ENCODE data around the gene TPTE2. TPM values are rescaled to one million over a fixed set of nuclear protein-coding genes. Genes with fewer than 3 reads are reported as not detected.
A peak's percentile ranks its signal among the peaks of the same experiment; 100 is the strongest.

TPTE2 gene
- total and polyA plus RNA-seq, 4 donors: not detected

DNA sequence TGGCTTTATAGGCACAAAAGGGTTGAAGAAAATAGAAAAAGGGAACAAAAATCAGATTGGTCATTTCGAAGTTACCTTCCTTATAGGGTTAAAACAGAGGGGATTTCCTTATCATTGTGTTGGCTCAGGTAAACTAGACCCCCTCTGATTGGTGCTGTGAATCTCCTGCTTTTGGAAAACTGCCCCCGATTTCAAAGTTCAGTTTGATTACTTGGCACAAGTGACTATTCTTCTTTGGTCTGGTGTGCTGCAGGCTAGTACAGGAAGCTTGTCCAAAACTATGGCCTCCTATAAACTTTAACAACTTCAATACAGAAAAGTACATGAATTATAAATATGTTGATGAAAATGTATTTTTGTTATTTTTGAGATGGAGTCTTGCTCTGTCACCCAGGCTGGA lies 13.9 kb upstream of the TPTE2 start:
- H3K9me3 ChIP-seq (ENCODE audit: control insufficient read depth in 4 of 4, low read length in 3 of 4): peaks cover 0 to 4% (median 0%) of the 10 kb centered on the region in 4 donors
- no peak overlapping the region for H3K27ac ChIP-seq (ENCODE audit: low read depth in 1 of 2, low read length in 2 of 2)
- DNase-seq (ENCODE audit: low spot score): no peak
- no peak overlapping the region for H3K9ac ChIP-seq (ENCODE audit: low read depth in 1 of 2, low read length in 2 of 2)
- no peaks in the 10 kb centered on the region for H3K36me3 ChIP-seq (ENCODE audit: control insufficient read depth in 4 of 4, insufficient read depth in 3 of 4, low read depth in 1 of 4, low read length in 3 of 4)
- H3K4me1 ChIP-seq (ENCODE audit: control insufficient read depth in 4 of 4, insufficient read depth in 4 of 4, low read length in 3 of 4): peaks cover 0 to 3% (median 1%) of the 10 kb centered on the region in 4 donors
- H3K4me3 ChIP-seq (ENCODE audit: low read depth in 1 of 3, low read length in 3 of 3): no peak overlapping the region
- 28% methylated on average over 2 of the region's 2 CpGs for WGBS
- no peak for TF ChIP-seq GABPA (IDR thresholded peaks at IDR 0.05 in 1 of 2, conservative IDR thresholded peaks at IDR 0.05 in 1 of 2)
- no peak for TF ChIP-seq FOXA1 (IDR thresholded peaks at IDR 0.05)
- peak; percentile 14 for TF ChIP-seq YY1 (IDR thresholded peaks at IDR 0.05)
- TF ChIP-seq SP1 (IDR thresholded peaks at IDR 0.05): no peak
- peak; percentile 34 to 62 for TF ChIP-seq HNF4A (conservative IDR thresholded peaks at IDR 0.05)
- no peaks in the 10 kb centered on the region for H3K27me3 ChIP-seq (ENCODE audit: control insufficient read depth in 4 of 4, insufficient read depth in 4 of 4, low read length in 3 of 4)

DNA sequence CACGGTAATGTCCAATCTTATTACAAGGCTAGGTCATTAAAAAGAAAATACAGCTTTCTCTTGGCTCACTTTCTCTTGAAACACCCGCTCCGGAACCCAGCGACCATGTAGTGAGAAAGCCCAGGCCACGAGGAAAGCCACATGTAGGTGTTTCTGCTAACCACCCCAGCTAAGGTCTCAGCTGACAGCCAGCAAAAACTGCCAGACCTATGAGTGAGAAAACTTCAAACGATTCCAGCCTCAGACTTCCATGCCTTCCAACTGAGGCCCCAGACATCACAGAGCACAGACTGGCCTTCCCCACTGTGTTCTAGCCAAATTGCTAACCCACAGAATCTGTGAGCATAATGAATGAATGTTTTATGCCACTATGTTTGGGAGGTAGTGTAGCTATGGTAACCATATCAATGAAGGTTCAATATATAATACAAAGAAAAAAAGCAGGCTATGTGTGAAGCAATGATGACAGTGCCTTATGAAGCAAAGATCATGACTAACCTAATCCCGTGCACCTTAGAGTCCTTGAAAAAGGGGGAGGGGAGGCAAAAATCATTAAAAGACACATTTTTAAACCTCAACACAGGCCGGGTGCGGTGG lies 11.9 kb upstream of the TPTE2 start:
- no peaks in the 10 kb centered on the region for H3K27me3 ChIP-seq (ENCODE audit: control insufficient read depth in 4 of 4, insufficient read depth in 4 of 4, low read length in 3 of 4)
- no peaks in the 10 kb centered on the region for H3K36me3 ChIP-seq (ENCODE audit: control insufficient read depth in 4 of 4, insufficient read depth in 3 of 4, low read depth in 1 of 4, low read length in 3 of 4)
- no peak for TF ChIP-seq RAD21 (IDR thresholded peaks at IDR 0.05)
- no peak for TF ChIP-seq SP1 (IDR thresholded peaks at IDR 0.05)
- TF ChIP-seq, protein P1, sequence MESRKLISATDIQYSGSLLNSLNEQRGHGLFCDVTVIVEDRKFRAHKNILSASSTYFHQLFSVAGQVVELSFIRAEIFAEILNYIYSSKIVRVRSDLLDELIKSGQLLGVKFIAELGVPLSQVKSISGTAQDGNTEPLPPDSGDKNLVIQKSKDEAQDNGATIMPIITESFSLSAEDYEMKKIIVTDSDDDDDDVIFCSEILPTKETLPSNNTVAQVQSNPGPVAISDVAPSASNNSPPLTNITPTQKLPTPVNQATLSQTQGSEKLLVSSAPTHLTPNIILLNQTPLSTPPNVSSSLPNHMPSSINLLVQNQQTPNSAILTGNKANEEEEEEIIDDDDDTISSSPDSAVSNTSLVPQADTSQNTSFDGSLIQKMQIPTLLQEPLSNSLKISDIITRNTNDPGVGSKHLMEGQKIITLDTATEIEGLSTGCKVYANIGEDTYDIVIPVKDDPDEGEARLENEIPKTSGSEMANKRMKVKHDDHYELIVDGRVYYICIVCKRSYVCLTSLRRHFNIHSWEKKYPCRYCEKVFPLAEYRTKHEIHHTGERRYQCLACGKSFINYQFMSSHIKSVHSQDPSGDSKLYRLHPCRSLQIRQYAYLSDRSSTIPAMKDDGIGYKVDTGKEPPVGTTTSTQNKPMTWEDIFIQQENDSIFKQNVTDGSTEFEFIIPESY (IDR thresholded peaks at IDR 0.05): no peak
- no peak for TF ChIP-seq GABPA (IDR thresholded peaks at IDR 0.05 in 1 of 2, conservative IDR thresholded peaks at IDR 0.05 in 1 of 2)
- no peak for TF ChIP-seq EGR1 (IDR thresholded peaks at IDR 0.05; ENCODE audit: low read depth in 2 of 2)
- no peak for TF ChIP-seq FOXA2 (IDR thresholded peaks at IDR 0.05)
- no peak for TF ChIP-seq RXRA (IDR thresholded peaks at IDR 0.05)
- TF ChIP-seq JUND (IDR thresholded peaks at IDR 0.05): no peak
- TF ChIP-seq, protein P2, sequence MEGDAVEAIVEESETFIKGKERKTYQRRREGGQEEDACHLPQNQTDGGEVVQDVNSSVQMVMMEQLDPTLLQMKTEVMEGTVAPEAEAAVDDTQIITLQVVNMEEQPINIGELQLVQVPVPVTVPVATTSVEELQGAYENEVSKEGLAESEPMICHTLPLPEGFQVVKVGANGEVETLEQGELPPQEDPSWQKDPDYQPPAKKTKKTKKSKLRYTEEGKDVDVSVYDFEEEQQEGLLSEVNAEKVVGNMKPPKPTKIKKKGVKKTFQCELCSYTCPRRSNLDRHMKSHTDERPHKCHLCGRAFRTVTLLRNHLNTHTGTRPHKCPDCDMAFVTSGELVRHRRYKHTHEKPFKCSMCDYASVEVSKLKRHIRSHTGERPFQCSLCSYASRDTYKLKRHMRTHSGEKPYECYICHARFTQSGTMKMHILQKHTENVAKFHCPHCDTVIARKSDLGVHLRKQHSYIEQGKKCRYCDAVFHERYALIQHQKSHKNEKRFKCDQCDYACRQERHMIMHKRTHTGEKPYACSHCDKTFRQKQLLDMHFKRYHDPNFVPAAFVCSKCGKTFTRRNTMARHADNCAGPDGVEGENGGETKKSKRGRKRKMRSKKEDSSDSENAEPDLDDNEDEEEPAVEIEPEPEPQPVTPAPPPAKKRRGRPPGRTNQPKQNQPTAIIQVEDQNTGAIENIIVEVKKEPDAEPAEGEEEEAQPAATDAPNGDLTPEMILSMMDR (IDR thresholded peaks at IDR 0.05; ENCODE audit: low read depth, low read length, missing input control): no peak
- TF ChIP-seq, protein P3, sequence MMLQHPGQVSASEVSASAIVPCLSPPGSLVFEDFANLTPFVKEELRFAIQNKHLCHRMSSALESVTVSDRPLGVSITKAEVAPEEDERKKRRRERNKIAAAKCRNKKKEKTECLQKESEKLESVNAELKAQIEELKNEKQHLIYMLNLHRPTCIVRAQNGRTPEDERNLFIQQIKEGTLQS (IDR thresholded peaks at IDR 0.05): no peak
- TF ChIP-seq YY1 (IDR thresholded peaks at IDR 0.05): no peak
- no peak for TF ChIP-seq NR2F2 (IDR thresholded peaks at IDR 0.05)
- TF ChIP-seq TAF1 (conservative IDR thresholded peaks at IDR 0.05): no peak
- TF ChIP-seq FOXA1 (IDR thresholded peaks at IDR 0.05): no peak
- TF ChIP-seq, protein P4, sequence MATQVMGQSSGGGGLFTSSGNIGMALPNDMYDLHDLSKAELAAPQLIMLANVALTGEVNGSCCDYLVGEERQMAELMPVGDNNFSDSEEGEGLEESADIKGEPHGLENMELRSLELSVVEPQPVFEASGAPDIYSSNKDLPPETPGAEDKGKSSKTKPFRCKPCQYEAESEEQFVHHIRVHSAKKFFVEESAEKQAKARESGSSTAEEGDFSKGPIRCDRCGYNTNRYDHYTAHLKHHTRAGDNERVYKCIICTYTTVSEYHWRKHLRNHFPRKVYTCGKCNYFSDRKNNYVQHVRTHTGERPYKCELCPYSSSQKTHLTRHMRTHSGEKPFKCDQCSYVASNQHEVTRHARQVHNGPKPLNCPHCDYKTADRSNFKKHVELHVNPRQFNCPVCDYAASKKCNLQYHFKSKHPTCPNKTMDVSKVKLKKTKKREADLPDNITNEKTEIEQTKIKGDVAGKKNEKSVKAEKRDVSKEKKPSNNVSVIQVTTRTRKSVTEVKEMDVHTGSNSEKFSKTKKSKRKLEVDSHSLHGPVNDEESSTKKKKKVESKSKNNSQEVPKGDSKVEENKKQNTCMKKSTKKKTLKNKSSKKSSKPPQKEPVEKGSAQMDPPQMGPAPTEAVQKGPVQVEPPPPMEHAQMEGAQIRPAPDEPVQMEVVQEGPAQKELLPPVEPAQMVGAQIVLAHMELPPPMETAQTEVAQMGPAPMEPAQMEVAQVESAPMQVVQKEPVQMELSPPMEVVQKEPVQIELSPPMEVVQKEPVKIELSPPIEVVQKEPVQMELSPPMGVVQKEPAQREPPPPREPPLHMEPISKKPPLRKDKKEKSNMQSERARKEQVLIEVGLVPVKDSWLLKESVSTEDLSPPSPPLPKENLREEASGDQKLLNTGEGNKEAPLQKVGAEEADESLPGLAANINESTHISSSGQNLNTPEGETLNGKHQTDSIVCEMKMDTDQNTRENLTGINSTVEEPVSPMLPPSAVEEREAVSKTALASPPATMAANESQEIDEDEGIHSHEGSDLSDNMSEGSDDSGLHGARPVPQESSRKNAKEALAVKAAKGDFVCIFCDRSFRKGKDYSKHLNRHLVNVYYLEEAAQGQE (IDR thresholded peaks at IDR 0.05): no peak
- H3K4me3 ChIP-seq (ENCODE audit: low read depth in 1 of 3, low read length in 3 of 3): no peak overlapping the region
- no peaks in the 10 kb centered on the region for H3K9me3 ChIP-seq (ENCODE audit: control insufficient read depth in 4 of 4, low read length in 3 of 4)
- H3K4me1 ChIP-seq (ENCODE audit: control insufficient read depth in 4 of 4, insufficient read depth in 4 of 4, low read length in 3 of 4): peaks cover 0 to 3% (median 1%) of the 10 kb centered on the region in 4 donors
- no peak overlapping the region for H3K9ac ChIP-seq (ENCODE audit: low read depth in 1 of 2, low read length in 2 of 2)
- DNase-seq (ENCODE audit: low spot score): no peak
- H3K27ac ChIP-seq (ENCODE audit: low read depth in 1 of 2, low read length in 2 of 2): no peak overlapping the region
- WGBS: 75% methylated on average over 9 of the region's 9 CpGs

All from liver (tissue), 9 donors.